Measurements from ENCODE around the gene FGD6.

- no peak for TF ChIP-seq CTCF (IDR thresholded peaks at IDR 0.05)
- TF ChIP-seq POLR2AphosphoS5 (IDR thresholded peaks at IDR 0.05; ENCODE audit: insufficient read depth in 1 of 2, low read depth in 1 of 2): no peak
Measured at GRCh38 chr12:95134085-95134484, 83.2 kb downstream of the FGD6 start.
